SK-N-SH treated with all-trans-retinoic acid at 6 μM for 48 hours (cell line): ENCODE data around the gene CHN1.

Source experiments
- ATAC-seq: fragments of 200-7000 bp; cut with Tn5 transposase; 3 replicates; pipeline ENCODE4 v1.9.1; 2020; ENCODE audit warnings: mild to moderate bottlenecking, moderate library complexity
- ARNTL ChIP-seq: fragments of 450-650 bp; formaldehyde crosslinking; IDR thresholded peaks from 2 replicates; pipeline ENCODE4 v1.5.0; 2020; ENCODE audit warnings: low read depth, mild to moderate bottlenecking, moderate library complexity, borderline replicate concordance
- BACH2 ChIP-seq: fragments of 250-450 bp; sonication (Bioruptor Pico); IDR thresholded peaks from 2 replicates; pipeline ENCODE4 v1.9.0; 2021; ENCODE audit warnings: mild to moderate bottlenecking, borderline replicate concordance
- CSDC2 ChIP-seq: fragments of 250-450 bp; sonication (Bioruptor Pico); IDR thresholded peaks from 2 replicates; pipeline ENCODE4 v1.5.0; 2020; ENCODE audit warnings: mild to moderate bottlenecking, moderate library complexity
- ESRRG ChIP-seq: fragments of 250-450 bp; sonication (Bioruptor Pico); IDR thresholded peaks from 2 replicates; pipeline ENCODE4 v1.6.1; 2021; ENCODE audit warnings: mild to moderate bottlenecking
- GLIS3 ChIP-seq: fragments of 250-450 bp; sonication (Bioruptor Pico); IDR thresholded peaks from 2 replicates; pipeline ENCODE4 v1.5.0; 2020; ENCODE audit warnings: mild to moderate bottlenecking, moderate library complexity
- ISL1 ChIP-seq: fragments of 250-450 bp; sonication (Bioruptor Pico); IDR thresholded peaks from 2 replicates; pipeline ENCODE4 v2.1.2; 2022; ENCODE audit warnings: mild to moderate bottlenecking, moderate library complexity
- OSR1 ChIP-seq: fragments of 250-450 bp; sonication (Bioruptor Pico); IDR thresholded peaks from 2 replicates; pipeline ENCODE4 v1.8.0; 2022; ENCODE audit warnings: moderate library complexity, mild to moderate bottlenecking, inconsistent platforms
- PATZ1 ChIP-seq: fragments of 250-450 bp; sonication (Bioruptor Pico); IDR thresholded peaks from 2 replicates; pipeline ENCODE4 v1.8.0; 2020; ENCODE audit warnings: mild to moderate bottlenecking, moderate library complexity, borderline replicate concordance
- POU6F1 ChIP-seq: fragments of 250-450 bp; sonication (Bioruptor Pico); IDR thresholded peaks from 2 replicates; pipeline ENCODE4 v1.8.0; 2021; ENCODE audit warnings: low read depth, mild to moderate bottlenecking, moderate library complexity, borderline replicate concordance
- RARB ChIP-seq: fragments of 250-450 bp; sonication (Bioruptor Pico); IDR thresholded peaks from 2 replicates; pipeline ENCODE4 v1.8.0; 2021; ENCODE audit warnings: mild to moderate bottlenecking, moderate library complexity
- SNAI2 ChIP-seq: fragments of 250-450 bp; sonication (Bioruptor Pico); IDR thresholded peaks from 2 replicates; pipeline ENCODE4 v1.5.0; 2020; ENCODE audit warnings: mild to moderate bottlenecking, moderate library complexity
- TCF4 ChIP-seq: fragments of 250-450 bp; sonication (Bioruptor Pico); IDR thresholded peaks from 2 replicates; pipeline ENCODE4 v1.8.0; 2021; ENCODE audit warnings: mild to moderate bottlenecking, moderate library complexity, borderline replicate concordance
- TSHZ2 ChIP-seq: fragments of 250-450 bp; sonication (Bioruptor Pico); IDR thresholded peaks from 2 replicates; pipeline ENCODE4 v1.5.0; 2020; ENCODE audit warnings: mild to moderate bottlenecking, moderate library complexity
- ZC3H10 ChIP-seq: fragments of 250-450 bp; sonication (Bioruptor Pico); IDR thresholded peaks from 2 replicates; pipeline ENCODE4 v1.5.1; 2021; ENCODE audit warnings: mild to moderate bottlenecking, moderate library complexity
- ZFP3 ChIP-seq: fragments of 250-450 bp; sonication (Bioruptor Pico); IDR thresholded peaks from 2 replicates; pipeline ENCODE4 v1.5.0; 2020; ENCODE audit warnings: mild to moderate bottlenecking, moderate library complexity
- ZFP30 ChIP-seq: fragments of 450-650 bp; formaldehyde crosslinking; IDR thresholded peaks from 2 replicates; pipeline ENCODE4 v1.5.0; 2022; ENCODE audit warnings: mild to moderate bottlenecking, moderate library complexity
- ZNF565 ChIP-seq: fragments of 450-650 bp; formaldehyde crosslinking; conservative IDR thresholded peaks from 2 replicates; pipeline ENCODE4 v1.5.0; 2020; ENCODE audit warnings: low read depth, mild to moderate bottlenecking, moderate library complexity
- ZNF70 ChIP-seq: fragments of 450-650 bp; formaldehyde crosslinking; IDR thresholded peaks from 2 replicates; pipeline ENCODE4 v1.5.0; 2020; ENCODE audit warnings: mild to moderate bottlenecking, moderate library complexity
- ZNF8 ChIP-seq: fragments of 450-650 bp; formaldehyde crosslinking; IDR thresholded peaks from 2 replicates; pipeline ENCODE4 v1.5.0; 2020; ENCODE audit warnings: mild to moderate bottlenecking, moderate library complexity
- TF ChIP-seq, protein P1 (sequence below): fragments of 250-450 bp; sonication (Bioruptor Pico); IDR thresholded peaks from 2 replicates; pipeline ENCODE4 v1.5.1; 2020; ENCODE audit warnings: low read depth, mild to moderate bottlenecking, moderate library complexity
- TF ChIP-seq, protein P2 (sequence below): fragments of 250-450 bp; sonication (Bioruptor Pico); IDR thresholded peaks from 2 replicates; pipeline ENCODE4 v1.5.1; 2021; ENCODE audit warnings: mild to moderate bottlenecking, moderate library complexity

CHN1 gene

GRCh38 chr2:174756743-174757142 lies 248.4 kb downstream of the CHN1 start:
- TF ChIP-seq ZNF8 (CRISPR knock-in tag) (no peak), ZNF70 (no peak), POU6F1 (CRISPR knock-in tag) (no peak), ESRRG (CRISPR knock-in tag) (no peak), CSDC2 (CRISPR knock-in tag) (no peak), ZNF565 (no peak), ARNTL (no peak), SNAI2 (no peak), PATZ1 (CRISPR knock-in tag) (no peak)
- TF ChIP-seq, protein P1, sequence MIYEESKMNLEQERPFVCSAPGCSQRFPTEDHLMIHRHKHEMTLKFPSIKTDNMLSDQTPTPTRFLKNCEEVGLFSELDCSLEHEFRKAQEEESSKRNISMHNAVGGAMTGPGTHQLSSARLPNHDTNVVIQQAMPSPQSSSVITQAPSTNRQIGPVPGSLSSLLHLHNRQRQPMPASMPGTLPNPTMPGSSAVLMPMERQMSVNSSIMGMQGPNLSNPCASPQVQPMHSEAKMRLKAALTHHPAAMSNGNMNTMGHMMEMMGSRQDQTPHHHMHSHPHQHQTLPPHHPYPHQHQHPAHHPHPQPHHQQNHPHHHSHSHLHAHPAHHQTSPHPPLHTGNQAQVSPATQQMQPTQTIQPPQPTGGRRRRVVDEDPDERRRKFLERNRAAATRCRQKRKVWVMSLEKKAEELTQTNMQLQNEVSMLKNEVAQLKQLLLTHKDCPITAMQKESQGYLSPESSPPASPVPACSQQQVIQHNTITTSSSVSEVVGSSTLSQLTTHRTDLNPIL (CRISPR knock-in tag): no peak
- TF ChIP-seq, protein P2, sequence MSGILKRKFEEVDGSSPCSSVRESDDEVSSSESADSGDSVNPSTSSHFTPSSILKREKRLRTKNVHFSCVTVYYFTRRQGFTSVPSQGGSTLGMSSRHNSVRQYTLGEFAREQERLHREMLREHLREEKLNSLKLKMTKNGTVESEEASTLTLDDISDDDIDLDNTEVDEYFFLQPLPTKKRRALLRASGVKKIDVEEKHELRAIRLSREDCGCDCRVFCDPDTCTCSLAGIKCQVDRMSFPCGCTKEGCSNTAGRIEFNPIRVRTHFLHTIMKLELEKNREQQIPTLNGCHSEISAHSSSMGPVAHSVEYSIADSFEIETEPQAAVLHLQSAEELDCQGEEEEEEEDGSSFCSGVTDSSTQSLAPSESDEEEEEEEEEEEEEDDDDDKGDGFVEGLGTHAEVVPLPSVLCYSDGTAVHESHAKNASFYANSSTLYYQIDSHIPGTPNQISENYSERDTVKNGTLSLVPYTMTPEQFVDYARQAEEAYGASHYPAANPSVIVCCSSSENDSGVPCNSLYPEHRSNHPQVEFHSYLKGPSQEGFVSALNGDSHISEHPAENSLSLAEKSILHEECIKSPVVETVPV: no peak

GRCh38 chr2:174753038-174753633 lies 252.0 kb downstream of the CHN1 start:
- no peak for TF ChIP-seq TSHZ2 (CRISPR knock-in tag)
- no peak for TF ChIP-seq OSR1 (CRISPR knock-in tag)
- no peak for TF ChIP-seq ZFP30 (CRISPR knock-in tag)
- TF ChIP-seq CSDC2 (CRISPR knock-in tag): no peak
- no peak for TF ChIP-seq ISL1
- no peak for TF ChIP-seq SNAI2
- no peak for TF ChIP-seq RARB (CRISPR knock-in tag)
- no peak for TF ChIP-seq ZNF70
- no peak for TF ChIP-seq POU6F1 (CRISPR knock-in tag)
- TF ChIP-seq TCF4: no peak
- ATAC-seq: no peak

More at GRCh38 chr2:174756743-174757142, 248.4 kb downstream of the CHN1 start:
- ATAC-seq: no peak

- ATAC-seq: no peak
- TF ChIP-seq OSR1 (CRISPR knock-in tag): no peak
- no peak for TF ChIP-seq ZNF8 (CRISPR knock-in tag)
- TF ChIP-seq, protein P1 (CRISPR knock-in tag): no peak
- no peak for TF ChIP-seq PATZ1 (CRISPR knock-in tag)
- TF ChIP-seq, protein P2: no peak
- TF ChIP-seq TCF4: no peak
- no peak for TF ChIP-seq ZFP3 (CRISPR knock-in tag)
- no peak for TF ChIP-seq ZNF70
- no peak for TF ChIP-seq BACH2 (CRISPR knock-in tag)
- TF ChIP-seq GLIS3 (CRISPR knock-in tag): no peak
- no peak for TF ChIP-seq ZC3H10
Observed at GRCh38 chr2:174752403-174753037, 252.7 kb downstream of the CHN1 start.
